ENCODE measurements around the gene SPPL2C.

DNA sequence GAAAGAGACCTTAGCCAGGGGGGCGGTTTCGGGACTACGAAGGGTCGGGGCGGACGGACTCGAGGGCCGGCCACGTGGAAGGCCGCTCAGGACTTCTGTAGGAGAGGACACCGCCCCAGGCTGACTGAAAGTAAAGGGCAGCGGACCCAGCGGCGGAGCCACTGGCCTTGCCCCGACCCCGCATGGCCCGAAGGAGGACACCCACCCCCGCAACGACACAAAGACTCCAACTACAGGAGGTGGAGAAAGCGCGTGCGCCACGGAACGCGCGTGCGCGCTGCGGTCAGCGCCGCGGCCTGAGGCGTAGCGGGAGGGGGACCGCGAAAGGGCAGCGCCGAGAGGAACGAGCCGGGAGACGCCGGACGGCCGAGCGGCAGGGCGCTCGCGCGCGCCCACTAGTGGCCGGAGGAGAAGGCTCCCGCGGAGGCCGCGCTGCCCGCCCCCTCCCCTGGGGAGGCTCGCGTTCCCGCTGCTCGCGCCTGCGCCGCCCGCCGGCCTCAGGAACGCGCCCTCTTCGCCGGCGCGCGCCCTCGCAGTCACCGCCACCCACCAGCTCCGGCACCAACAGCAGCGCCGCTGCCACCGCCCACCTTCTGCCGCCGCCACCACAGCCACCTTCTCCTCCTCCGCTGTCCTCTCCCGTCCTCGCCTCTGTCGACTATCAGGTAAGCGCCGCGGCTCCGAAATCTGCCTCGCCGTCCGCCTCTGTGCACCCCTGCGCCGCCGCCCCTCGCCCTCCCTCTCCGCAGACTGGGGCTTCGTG lies 49.5 kb downstream of the SPPL2C start, which contains the start of gene MAPT:
- TF ChIP-seq, protein P1, sequence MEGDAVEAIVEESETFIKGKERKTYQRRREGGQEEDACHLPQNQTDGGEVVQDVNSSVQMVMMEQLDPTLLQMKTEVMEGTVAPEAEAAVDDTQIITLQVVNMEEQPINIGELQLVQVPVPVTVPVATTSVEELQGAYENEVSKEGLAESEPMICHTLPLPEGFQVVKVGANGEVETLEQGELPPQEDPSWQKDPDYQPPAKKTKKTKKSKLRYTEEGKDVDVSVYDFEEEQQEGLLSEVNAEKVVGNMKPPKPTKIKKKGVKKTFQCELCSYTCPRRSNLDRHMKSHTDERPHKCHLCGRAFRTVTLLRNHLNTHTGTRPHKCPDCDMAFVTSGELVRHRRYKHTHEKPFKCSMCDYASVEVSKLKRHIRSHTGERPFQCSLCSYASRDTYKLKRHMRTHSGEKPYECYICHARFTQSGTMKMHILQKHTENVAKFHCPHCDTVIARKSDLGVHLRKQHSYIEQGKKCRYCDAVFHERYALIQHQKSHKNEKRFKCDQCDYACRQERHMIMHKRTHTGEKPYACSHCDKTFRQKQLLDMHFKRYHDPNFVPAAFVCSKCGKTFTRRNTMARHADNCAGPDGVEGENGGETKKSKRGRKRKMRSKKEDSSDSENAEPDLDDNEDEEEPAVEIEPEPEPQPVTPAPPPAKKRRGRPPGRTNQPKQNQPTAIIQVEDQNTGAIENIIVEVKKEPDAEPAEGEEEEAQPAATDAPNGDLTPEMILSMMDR (IDR thresholded peaks at IDR 0.05; ENCODE audit: poor library complexity, severe bottlenecking): peak; percentile 99
- no peak for TF ChIP-seq EZH2 (IDR thresholded peaks at IDR 0.05; ENCODE audit: borderline replicate concordance, insufficient read depth, low read length, poor library complexity, severe bottlenecking)
